HCEC 1CT (cell line): ENCODE measurements around the gene DDX11.
"Not testable (repeated sequence)": the region's sequence is repeated elsewhere in the genome, so short reads cannot be mapped to it uniquely, and the experiment has no call there.

ENCODE experiments used
- DNase-seq: peaks from one replicate; pipeline ENCODE4 v3.0.0-alpha.2; 2017

The DDX11 gene

GRCh38 chr12:31073527-31074332 lies at the start of gene DDX11:
Gene DDX11, plus strand, starts transcription at chr12:31073860. Its CDS starts 4,534 bp downstream, at chr12:31078394.
- peak; percentile 87 for DNase-seq

- no peak for DNase-seq
Measured at GRCh38 chr12:31026202-31026601, 47.5 kb upstream of the DDX11 start.

GRCh38 chr12:31027006-31027405 lies 46.7 kb upstream of the DDX11 start:
- DNase-seq, result not testable (repeated sequence)

- DNase-seq, result no peak
Measured at GRCh38 chr12:31029468-31029867, 44.2 kb upstream of the DDX11 start.

GRCh38 chr12:31029916-31030562 lies 43.6 kb upstream of the DDX11 start:
- no peak for DNase-seq

- no peak for DNase-seq
Measured at GRCh38 chr12:31031951-31032335, 41.7 kb upstream of the DDX11 start.

- DNase-seq, result no peak
Measured at GRCh38 chr12:31033146-31033545, 40.5 kb upstream of the DDX11 start.

- no peak for DNase-seq
Measured at GRCh38 chr12:31033681-31034080, 40.0 kb upstream of the DDX11 start.

- DNase-seq, result no peak
Measured at GRCh38 chr12:31034372-31034771, 39.3 kb upstream of the DDX11 start.

- no peak for DNase-seq
Measured at GRCh38 chr12:31035226-31035625, 38.4 kb upstream of the DDX11 start.

- DNase-seq, result peak; percentile 16
Measured at GRCh38 chr12:31035967-31036665, 37.5 kb upstream of the DDX11 start.

GRCh38 chr12:31037028-31037427 lies 36.6 kb upstream of the DDX11 start:
- no peak for DNase-seq

- DNase-seq, result no peak
Measured at GRCh38 chr12:31037931-31038330, 35.7 kb upstream of the DDX11 start.

- DNase-seq, result no peak
Measured at GRCh38 chr12:31041033-31041564, 32.6 kb upstream of the DDX11 start.

GRCh38 chr12:31050143-31050542 lies 23.5 kb upstream of the DDX11 start:
- DNase-seq, result not testable (repeated sequence)

GRCh38 chr12:31050548-31050947 lies 23.1 kb upstream of the DDX11 start:
- not testable (repeated sequence) for DNase-seq

GRCh38 chr12:31051692-31052091 lies 22.0 kb upstream of the DDX11 start:
- DNase-seq, result not testable (repeated sequence)

- not testable (repeated sequence) for DNase-seq
Measured at GRCh38 chr12:31052121-31052520, 21.5 kb upstream of the DDX11 start.

GRCh38 chr12:31052666-31053439 lies 20.8 kb upstream of the DDX11 start:
- peak; percentile 35 for DNase-seq

GRCh38 chr12:31053944-31054343 lies 19.7 kb upstream of the DDX11 start:
- DNase-seq, result not testable (repeated sequence)

- no peak for DNase-seq
Measured at GRCh38 chr12:31057671-31058070, 16.0 kb upstream of the DDX11 start.

- DNase-seq, result not testable (repeated sequence)
Measured at GRCh38 chr12:31066196-31066595, 7.5 kb upstream of the DDX11 start.

- DNase-seq, result not testable (repeated sequence)
Measured at GRCh38 chr12:31067656-31068055, 6.0 kb upstream of the DDX11 start.
